Thoracic aorta (tissue), 2 donors: ENCODE results near the gene CLEC1B. TPM values are rescaled to one million over a fixed set of nuclear protein-coding genes. Genes with fewer than 3 reads are reported as not detected.

ENCODE experiments used
- ATAC-seq: fragments of 150-250 bp; one replicate; pipeline ENCODE4 v1.8.0; 2017; ENCODE audit warnings: low read depth; ENCODE audit not compliant: insufficient number of reproducible peaks, low FRiP score
- DNase-seq: peaks from one replicate; pipeline ENCODE4 v3.0.0-alpha.2; 2020; ENCODE audit warnings: low spot score
- H3K27ac ChIP-seq, 2 donors: fragments of 200-600 bp; sonication (generic); 1 replicate in 1 of 2; 2 replicates in 1 of 2; pipeline ENCODE4 v1.5.1; 2016; ENCODE audit warnings: mild to moderate bottlenecking in 2 of 2, moderate library complexity in 2 of 2
- H3K27me3 ChIP-seq: fragments of 200-600 bp; sonication (generic); replicated peaks from 2 replicates; pipeline ENCODE4 v1.6.0; 2016; ENCODE audit warnings: mild to moderate bottlenecking; ENCODE audit not compliant: insufficient read depth
- H3K36me3 ChIP-seq: fragments of 200-600 bp; sonication (generic); one replicate; pipeline ENCODE4 v1.5.1; 2016
- H3K4me1 ChIP-seq, 2 donors: fragments of 200-600 bp; sonication (generic); 1 replicate in 1 of 2; 2 replicates in 1 of 2; pipeline versions ENCODE4 v1.5.1 to v1.6.0; 2016; ENCODE audit warnings: low read depth in 2 of 2, mild to moderate bottlenecking in 1 of 2; ENCODE audit not compliant: control insufficient read depth in 1 of 2
- H3K4me3 ChIP-seq: fragments of 200-600 bp; sonication (generic); 2 replicates; pipeline ENCODE4 v1.5.1; 2016; ENCODE audit warnings: mild to moderate bottlenecking
- H3K9me3 ChIP-seq: fragments of 200-600 bp; sonication (generic); 2 replicates; pipeline ENCODE4 v1.5.1; 2016
- CTCF ChIP-seq: fragments of 200-600 bp; sonication (generic); IDR thresholded peaks from one replicate; pipeline ENCODE4 v1.5.1; 2019; ENCODE audit warnings: antibody characterized with exemption
- total RNA-seq, 2 donors: library from RNA; depleted of rRNA; stranded (reverse); fragments of >200 nt; gene quantifications; one replicate each; pipeline versions ENCODE4 v1.1.0 to v1.2.3, GENCODE V29; 2016

Gene CLEC1B
- total RNA-seq, 2 donors from 2014 or later, result not detected

DNA sequence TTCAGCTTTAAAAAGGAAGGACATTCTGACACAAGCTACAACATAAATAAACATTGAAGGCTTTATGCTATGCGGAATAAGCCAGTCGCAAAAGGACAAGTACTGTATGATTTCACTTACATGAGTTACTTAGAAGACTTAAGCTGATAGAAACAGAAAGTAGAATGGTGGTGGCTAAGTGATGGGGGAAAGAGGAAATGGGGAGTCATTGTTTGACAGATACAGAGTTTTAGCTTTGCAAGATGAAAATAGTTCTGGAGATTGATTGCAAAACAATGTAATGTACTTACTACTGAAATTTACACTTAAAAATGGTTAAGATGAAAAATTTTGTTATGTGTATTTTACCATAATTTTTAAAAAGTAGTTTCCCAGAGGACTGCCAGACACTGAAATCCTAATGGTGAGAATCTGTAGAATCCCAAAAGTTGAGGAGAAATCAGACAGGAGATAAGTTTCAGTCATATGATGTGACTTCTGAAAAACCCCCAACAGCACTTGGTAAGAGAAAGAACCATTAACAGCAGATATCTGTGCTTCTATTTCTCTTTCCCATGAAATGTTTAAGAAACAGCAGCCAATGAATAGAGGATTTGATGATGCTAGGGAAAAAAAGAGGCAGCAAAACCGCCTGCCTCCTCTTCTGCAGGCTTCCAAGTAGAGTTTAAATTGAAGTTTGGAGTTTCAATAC is 50.2 kb downstream of the CLEC1B start:
- DNase-seq (no peak), ATAC-seq (no peak)
- H3K4me3 ChIP-seq, result no peak overlapping the region
- no peaks in the 10 kb centered on the region for H3K27me3 ChIP-seq
- no peaks in the 10 kb centered on the region for H3K9me3 ChIP-seq
- H3K27ac ChIP-seq, result no peak overlapping the region
- TF ChIP-seq CTCF, result no peak
- no peaks in the 10 kb centered on the region for H3K4me1 ChIP-seq
- no peaks in the 10 kb centered on the region for H3K36me3 ChIP-seq

DNA sequence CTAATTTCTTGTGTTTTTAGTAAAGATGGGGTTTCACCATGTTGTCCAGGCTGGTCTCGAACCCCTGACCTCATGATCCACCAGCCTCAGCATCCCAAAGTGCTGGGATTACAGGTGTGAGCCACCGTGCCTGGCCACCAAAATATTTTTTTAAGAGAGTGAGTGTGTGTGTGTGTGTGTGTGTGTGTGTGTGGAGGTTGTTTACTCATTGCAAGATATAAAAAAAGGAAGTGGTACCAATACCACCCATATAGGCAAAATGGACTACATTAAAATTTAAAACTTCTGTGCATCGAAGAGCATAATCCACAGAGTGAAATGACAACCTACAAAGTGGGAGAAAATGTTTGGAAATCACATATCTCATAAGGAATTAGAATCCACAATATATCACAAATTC is 51.2 kb downstream of the CLEC1B start:
- no peaks in the 10 kb centered on the region for H3K36me3 ChIP-seq
- DNase-seq, result no peak
- H3K27me3 ChIP-seq, result no peaks in the 10 kb centered on the region
- no peak overlapping the region for H3K27ac ChIP-seq
- no peaks in the 10 kb centered on the region for H3K9me3 ChIP-seq
- H3K4me1 ChIP-seq, result no peaks in the 10 kb centered on the region
- no peak for ATAC-seq
- no peak for TF ChIP-seq CTCF
- no peak overlapping the region for H3K4me3 ChIP-seq

DNA sequence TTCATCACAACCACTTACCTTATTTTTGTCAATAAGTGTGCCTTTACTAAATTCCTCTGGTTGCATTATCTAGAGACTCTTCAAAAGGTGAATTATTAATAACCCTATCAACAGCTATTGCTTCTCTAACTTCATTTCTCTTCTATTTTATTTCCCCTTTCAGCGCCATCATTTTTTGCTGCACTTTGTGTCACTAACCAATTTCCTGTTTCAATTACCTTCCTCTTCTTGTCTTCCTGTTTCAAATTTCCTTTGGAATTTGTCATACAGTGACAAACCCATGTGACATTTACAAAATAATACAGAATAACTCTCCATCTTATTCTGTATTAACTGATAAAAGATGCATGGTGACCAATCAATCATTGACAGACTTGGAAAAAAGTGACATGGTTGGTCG is 54.5 kb downstream of the CLEC1B start:
- ATAC-seq, result no peak

GRCh38 chr12:9943240-9943639 is 55.7 kb downstream of the CLEC1B start:
- H3K27me3 ChIP-seq, result no peaks in the 10 kb centered on the region
- H3K9me3 ChIP-seq, result no peaks in the 10 kb centered on the region
- no peak for TF ChIP-seq CTCF
- H3K4me3 ChIP-seq, result no peak overlapping the region
- no peak for ATAC-seq
- H3K27ac ChIP-seq, result no peak overlapping the region
- no peak for DNase-seq
- H3K4me1 ChIP-seq, result no peaks in the 10 kb centered on the region
- H3K36me3 ChIP-seq, result no peaks in the 10 kb centered on the region

More for the DNA sequence above, 54.5 kb downstream of the CLEC1B start:
- Histone ChIP-seq H3K4me1 (no peaks in the 10 kb centered on the region), H3K27ac (no peak overlapping the region), H3K4me3 (no peak overlapping the region), H3K27me3 (no peaks in the 10 kb centered on the region), H3K36me3 (no peaks in the 10 kb centered on the region), H3K9me3 (no peaks in the 10 kb centered on the region)
- DNase-seq, result no peak
- no peak for TF ChIP-seq CTCF

Other genes with a start within 250 kb of the CLEC1B start
- 10 to 100 TPM in 1 of 2 donors, 1 to 10 TPM in 1; 5.8 to 40.3 TPM for gene CD69, start 238.2 kb downstream of the CLEC1B start, total RNA-seq
- gene KLRF1, start 171.6 kb downstream of the CLEC1B start, total RNA-seq, result under 1 TPM; 0.54 to 0.92 TPM
- gene CLEC2B, start 129.8 kb downstream of the CLEC1B start, total RNA-seq, result 10 to 100 TPM; 13.1 to 14.9 TPM
- not detected for gene KLRF2, start 117.6 kb downstream of the CLEC1B start, total RNA-seq
- not detected for gene CLEC2A, start 66.8 kb downstream of the CLEC1B start, total RNA-seq
- gene CLEC12A, start 27.7 kb downstream of the CLEC1B start, total RNA-seq, result 1 to 10 TPM in 1 of 2 donors, under 1 TPM in 1; 0.42 to 1.1 TPM
- gene CLEC12B, start 11.5 kb upstream of the CLEC1B start, total RNA-seq, result not detected
- not detected for gene CLEC9A, start 31.6 kb upstream of the CLEC1B start, total RNA-seq
- gene CLEC1A, start 99.9 kb upstream of the CLEC1B start, total RNA-seq, result 1 to 10 TPM; 3.7 to 5.1 TPM
- 10 to 100 TPM; 22.6 to 24.3 TPM for gene CLEC7A, start 131.1 kb upstream of the CLEC1B start, total RNA-seq
- 1 to 10 TPM; 1.4 to 2.8 TPM for gene OLR1, start 173.0 kb upstream of the CLEC1B start, total RNA-seq
- 1 to 10 TPM in 1 of 2 donors, not detected in 1; 2.8 TPM for gene TMEM52B, start 179.9 kb upstream of the CLEC1B start, total RNA-seq
- 100 to 1,000 TPM in 1 of 2 donors, 10 to 100 TPM in 1; 86.1 to 114 TPM for gene GABARAPL1, start 213.8 kb upstream of the CLEC1B start, total RNA-seq